ENCODE results near the gene AZU1. TPM values are rescaled to one million over a fixed set of nuclear protein-coding genes. Genes with fewer than 3 reads are reported as not detected.

The AZU1 gene
- total RNA-seq, 1 donor from 2014 or later = 1.3 TPM

DNA sequence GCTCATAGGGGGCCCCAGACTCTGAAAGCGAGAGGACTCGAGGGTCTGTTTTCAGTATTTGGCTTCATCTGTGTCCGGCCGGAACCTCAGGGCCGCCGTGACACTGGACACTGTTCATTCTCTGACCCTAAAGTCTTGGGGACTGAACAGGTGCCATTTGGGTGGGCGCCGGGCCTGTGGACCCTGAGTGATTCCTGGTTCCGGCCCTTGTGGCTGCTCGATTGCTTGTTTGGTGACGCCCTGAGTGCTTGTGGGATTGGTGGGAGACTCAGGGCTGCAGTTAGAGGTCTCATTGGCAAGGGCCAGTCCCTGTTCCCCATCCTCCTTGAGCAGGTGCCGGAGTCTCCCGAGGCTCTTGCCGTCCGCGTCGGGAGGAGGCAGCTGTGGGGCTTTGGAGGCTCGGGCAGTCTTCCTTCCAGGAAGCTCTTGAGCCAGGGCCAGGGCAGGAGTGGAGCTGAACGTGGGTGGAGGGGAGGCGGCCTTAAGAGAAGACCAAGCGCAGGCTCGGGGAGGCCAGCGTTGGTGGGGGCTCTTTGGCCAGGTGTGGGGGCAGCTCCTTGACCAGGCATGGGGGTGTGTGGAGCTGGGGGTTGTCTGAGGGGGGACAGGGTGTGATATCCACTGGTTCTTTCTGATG, 25.7 kb upstream of the AZU1 start:
- Mint-ChIP-seq H3K36me3 (ENCODE audit: low read depth) (peaks cover 51% of the 10 kb centered on the region), H3K4me1 (peaks cover 36% of the 10 kb centered on the region), H3K27ac (no peak overlapping the region), H3K4me3 (no peak overlapping the region), H3K27me3 (no peaks in the 10 kb centered on the region), H3K9me3 (no peaks in the 10 kb centered on the region)
- intact Hi-C loops (cut with micrococcal nuclease) = no loop called here
- TF ChIP-seq, protein P1, sequence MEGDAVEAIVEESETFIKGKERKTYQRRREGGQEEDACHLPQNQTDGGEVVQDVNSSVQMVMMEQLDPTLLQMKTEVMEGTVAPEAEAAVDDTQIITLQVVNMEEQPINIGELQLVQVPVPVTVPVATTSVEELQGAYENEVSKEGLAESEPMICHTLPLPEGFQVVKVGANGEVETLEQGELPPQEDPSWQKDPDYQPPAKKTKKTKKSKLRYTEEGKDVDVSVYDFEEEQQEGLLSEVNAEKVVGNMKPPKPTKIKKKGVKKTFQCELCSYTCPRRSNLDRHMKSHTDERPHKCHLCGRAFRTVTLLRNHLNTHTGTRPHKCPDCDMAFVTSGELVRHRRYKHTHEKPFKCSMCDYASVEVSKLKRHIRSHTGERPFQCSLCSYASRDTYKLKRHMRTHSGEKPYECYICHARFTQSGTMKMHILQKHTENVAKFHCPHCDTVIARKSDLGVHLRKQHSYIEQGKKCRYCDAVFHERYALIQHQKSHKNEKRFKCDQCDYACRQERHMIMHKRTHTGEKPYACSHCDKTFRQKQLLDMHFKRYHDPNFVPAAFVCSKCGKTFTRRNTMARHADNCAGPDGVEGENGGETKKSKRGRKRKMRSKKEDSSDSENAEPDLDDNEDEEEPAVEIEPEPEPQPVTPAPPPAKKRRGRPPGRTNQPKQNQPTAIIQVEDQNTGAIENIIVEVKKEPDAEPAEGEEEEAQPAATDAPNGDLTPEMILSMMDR (IDR thresholded peaks at IDR 0.05) = no peak
- CTCF ChIA-PET = no interaction called here
- POLR2A ChIA-PET = interaction anchor here (0.5 to 0.6 kb wide), 2 partner anchors 45 to 145 kb away, joined by 3 to 4 read pairs; no protein-coding TSS in a partner anchor
- DNase-seq (no peak), ATAC-seq (ENCODE audit: low read depth) (no peak)

- CTCF ChIA-PET = no interaction called here
- peaks cover 57% of the 10 kb centered on the region for H3K36me3 Mint-ChIP-seq (ENCODE audit: low read depth)
- no peaks in the 10 kb centered on the region for H3K9me3 Mint-ChIP-seq
- peaks cover 35% of the 10 kb centered on the region for H3K4me1 Mint-ChIP-seq
- no peaks in the 10 kb centered on the region for H3K27me3 Mint-ChIP-seq
- DNase-seq (no peak), ATAC-seq (ENCODE audit: low read depth) (no peak)
- POLR2A ChIA-PET = interaction anchor here (0.5 to 0.6 kb wide), 2 partner anchors 45 to 144 kb away, joined by 3 to 4 read pairs; no protein-coding TSS in a partner anchor
- TF ChIP-seq, protein P1 (IDR thresholded peaks at IDR 0.05) = no peak
- H3K4me3 Mint-ChIP-seq = no peak overlapping the region
- H3K27ac Mint-ChIP-seq = no peak overlapping the region
- intact Hi-C loops (cut with micrococcal nuclease) = no loop called here
Observed at GRCh38 chr19:802498-803098, 25.0 kb upstream of the AZU1 start.

DNA sequence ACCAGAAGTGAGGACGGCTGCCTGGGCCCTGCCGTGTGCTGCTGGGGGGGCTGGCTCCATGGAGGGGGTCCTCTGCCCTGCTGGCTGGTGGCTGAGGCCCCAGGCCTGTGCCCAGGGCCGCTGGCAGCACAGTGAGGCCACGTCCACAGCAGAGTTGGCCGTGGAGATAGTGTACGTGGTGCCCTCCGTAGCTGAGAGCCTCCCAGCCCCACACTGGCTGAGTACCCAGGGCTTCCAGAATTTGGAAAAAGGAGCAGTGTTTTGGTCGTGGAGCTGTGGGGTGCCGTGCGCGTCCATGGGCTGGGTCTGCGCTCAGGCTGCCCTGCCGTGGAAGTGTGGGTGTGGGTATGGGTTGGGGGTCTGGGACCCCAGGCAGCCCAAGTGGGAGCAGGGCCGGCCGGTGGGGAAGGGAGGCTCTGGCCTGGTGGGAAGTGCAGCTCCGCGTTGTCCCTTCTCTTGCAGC, 24.5 kb upstream of the AZU1 start:
- intact Hi-C loops (cut with micrococcal nuclease) = no loop called here
- POLR2A ChIA-PET = no interaction called here
- H3K27me3 Mint-ChIP-seq = no peaks in the 10 kb centered on the region
- peaks cover 62% of the 10 kb centered on the region for H3K36me3 Mint-ChIP-seq (ENCODE audit: low read depth)
- no peak for ATAC-seq (ENCODE audit: low read depth)
- no peak overlapping the region for H3K27ac Mint-ChIP-seq
- DNase-seq = no peak
- TF ChIP-seq, protein P1 (IDR thresholded peaks at IDR 0.05) = no peak
- peaks cover 35% of the 10 kb centered on the region for H3K4me1 Mint-ChIP-seq
- CTCF ChIA-PET = no interaction called here
- no peak overlapping the region for H3K4me3 Mint-ChIP-seq
- H3K9me3 Mint-ChIP-seq = no peaks in the 10 kb centered on the region

GRCh38 chr19:803686-804418, 23.8 kb upstream of the AZU1 start:
- ATAC-seq (ENCODE audit: low read depth) = no peak
- Mint-ChIP-seq H3K27ac (no peak overlapping the region), H3K4me1 (peaks cover 31% of the 10 kb centered on the region), H3K27me3 (no peaks in the 10 kb centered on the region), H3K4me3 (no peak overlapping the region), H3K9me3 (no peaks in the 10 kb centered on the region), H3K36me3 (ENCODE audit: low read depth) (peaks cover 63% of the 10 kb centered on the region)
- DNase-seq = no peak
- CTCF ChIA-PET = no interaction called here
- TF ChIP-seq, protein P1 (IDR thresholded peaks at IDR 0.05) = no peak
- intact Hi-C loops (cut with micrococcal nuclease) = no loop called here
- POLR2A ChIA-PET = interaction anchor here (0.5 kb wide), 1 partner anchor 12 kb away, joined by 6 read pairs; no protein-coding TSS in a partner anchor
